Ovary (tissue), 9 donors: Measurements from ENCODE around the gene H2BK1. TPM values are rescaled to one million over a fixed set of nuclear protein-coding genes. Genes with fewer than 3 reads are reported as not detected.
A peak's percentile ranks its signal among the peaks of the same experiment; 100 is the strongest.

Source experiments
- DNase-seq, 5 donors: peaks; one replicate each; pipeline ENCODE4 v3.0.0-alpha.2; 2019 to 2020
- H3K27ac ChIP-seq, 2 donors: fragments of 200-600 bp; one replicate each; pipeline versions ENCODE4 v1.5.1 to v1.8.0; 2019 to 2022
- H3K27me3 ChIP-seq: fragments of 200-600 bp; one replicate; pipeline ENCODE4 v1.8.0; 2022
- H3K36me3 ChIP-seq: fragments of 200-600 bp; sonication (generic); one replicate; pipeline ENCODE4 v1.5.1; 2019
- H3K4me1 ChIP-seq: one replicate; pipeline ENCODE4 v1.8.1; 2013; ENCODE audit warnings: mild to moderate bottlenecking, moderate library complexity; ENCODE audit not compliant: insufficient read depth
- H3K4me3 ChIP-seq: fragments of 200-600 bp; sonication (generic); one replicate; pipeline ENCODE4 v1.5.1; 2017
- H3K9me3 ChIP-seq, 2 donors: fragments of 200-600 bp in 1 of 2; sonication (generic) in 1 of 2; one replicate each; pipeline versions ENCODE4 v1.5.1 to v1.8.1; 2013 to 2019; ENCODE audit warnings: mild to moderate bottlenecking in 1 of 2, moderate library complexity in 1 of 2
- EP300 ChIP-seq: sonication (generic); formaldehyde crosslinking; IDR thresholded peaks from one replicate; pipeline ENCODE4 v1.6.1; 2017; ENCODE audit warnings: antibody characterized with exemption
- POLR2A ChIP-seq: fragments of 450-650 bp; IDR thresholded peaks from one replicate; pipeline ENCODE4 v1.6.1; 2017; ENCODE audit warnings: antibody characterized with exemption, mild to moderate bottlenecking, moderate library complexity
- WGBS, 3 donors: extraction: QIAGEN DNeasy Blood & Tissue Kit in 1 of 3; methylation state at CpG; one replicate each; pipeline versions ENCODE4 v1.1.5 to v1.1.7; 2013 to 2017; 5-methylcytosine and 5-hydroxymethylcytosine counted together
- intact Hi-C, 4 donors: fragments of 100-400 bp; cut with DNase I; formaldehyde crosslinking; loops; one replicate each; pipeline versions ENCODE4 v1.11.0 to v1.15.1; 2022 to 2023
- polyA plus RNA-seq, 2 donors: library from polyadenylated mRNA; stranded (reverse); fragments of 200-250 nt in 1 of 2; fragments of 350-450 nt in 1 of 2; fragmentation: Illumina TruSeq in 1 of 2; extraction: RNeasy Lipid Tissue Mini Kit (QIAGEN cat#74804) in 1 of 2; gene quantifications; one replicate each; pipeline ENCODE4 v1.2.3, GENCODE V29; 2013 to 2014
- total RNA-seq, 7 donors: library from RNA; depleted of rRNA in 2 of 7; stranded (reverse); fragments of >200 nt in 2 of 7; fragmentation: NEBNext Ultra II Directional in 3 of 7; extraction: Animal tissue kit (Norgen Biotek cat#: 25700) in 3 of 7; gene quantifications; one replicate each; pipeline versions ENCODE4 v1.1.0 to v1.2.4, GENCODE V29; 2016 to 2023
- TF ChIP-seq, protein P1 (sequence below), 3 donors: fragments of 450-650 bp in 2 of 3; fragments of 200-600 bp in 1 of 3; IDR thresholded peaks; one replicate each; pipeline versions ENCODE4 v1.5.1 to v1.8.0; 2016 to 2022; ENCODE audit warnings: antibody characterized with exemption in 3 of 3, mild to moderate bottlenecking in 1 of 3
- donor health status: DM: no; HTN: no; CAD: no; lungs with moderate emphysema.
- donor health status: DM: no; HTN: no; CAD: no.
- donor health status: Bipolar disorder and iron deficiency.
- donor health status: DM: yes; HTN: yes; CAD: no.
- donor health status: DM: no; HTN: no; CAD: no.
- donor health status: DM: yes; HTN: yes; CAD: no.

H2BK1 gene
- total and polyA plus RNA-seq, 9 donors = 0.36 to 1.3 (median 1.0) TPM; not detected in 5

DNA sequence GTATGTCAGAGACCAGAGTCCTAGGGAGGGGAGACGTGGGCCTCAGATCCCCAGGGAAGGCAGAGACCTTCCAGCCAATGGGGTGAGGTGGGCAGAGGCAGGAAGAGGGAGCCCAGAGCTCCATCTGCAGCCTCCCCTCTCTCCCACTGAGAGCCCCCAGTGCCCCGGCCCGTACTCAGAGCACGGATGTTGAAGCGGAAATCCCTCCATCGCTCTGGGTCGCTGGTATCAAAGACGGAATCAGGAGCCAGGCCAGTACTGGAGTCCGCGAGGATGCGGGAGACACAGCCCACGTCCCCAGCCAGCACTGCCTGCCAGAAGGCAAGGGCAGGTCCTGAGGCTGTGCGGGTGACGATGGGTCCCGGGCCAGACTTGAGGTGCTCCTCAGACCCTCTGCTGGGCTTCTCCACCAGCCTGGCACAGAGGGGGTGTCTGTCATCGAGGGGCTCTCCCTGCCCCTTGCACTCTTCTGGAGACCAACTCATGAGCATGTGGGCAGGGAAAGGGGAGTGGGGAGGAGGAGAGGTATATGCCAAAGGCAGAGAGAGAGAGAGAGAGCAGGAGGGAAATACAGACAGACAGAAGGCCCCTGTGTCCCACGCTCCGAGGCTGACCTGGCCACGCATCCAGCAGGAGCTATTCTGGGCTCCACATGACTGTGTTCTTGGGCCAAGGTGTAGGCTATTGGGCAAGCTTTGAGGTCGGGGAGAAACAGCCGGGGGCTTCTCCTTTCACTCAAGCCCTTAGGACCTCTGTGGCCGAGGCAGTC lies 23.5 kb downstream of the H2BK1 start, which contains the start of gene ASB10:
Gene ASB10 (minus strand): TSS at position 611 of the 769 bp plus-strand sequence. CDS start 120 bp downstream, at position 491.
- no peaks in the 10 kb centered on the region for H3K9me3 ChIP-seq
- DNase-seq = no peak
- 65 to 70% (median 69%) methylated on average over 22 of the region's 22 CpGs for WGBS, 3 donors
- no peak within 1 kb of the TSS for H3K4me3 ChIP-seq
- no peaks in the 10 kb centered on the region for H3K27me3 ChIP-seq
- intact Hi-C loops = no loop called here
- no peaks in the 10 kb centered on the region for H3K36me3 ChIP-seq
- TF ChIP-seq, protein P1, sequence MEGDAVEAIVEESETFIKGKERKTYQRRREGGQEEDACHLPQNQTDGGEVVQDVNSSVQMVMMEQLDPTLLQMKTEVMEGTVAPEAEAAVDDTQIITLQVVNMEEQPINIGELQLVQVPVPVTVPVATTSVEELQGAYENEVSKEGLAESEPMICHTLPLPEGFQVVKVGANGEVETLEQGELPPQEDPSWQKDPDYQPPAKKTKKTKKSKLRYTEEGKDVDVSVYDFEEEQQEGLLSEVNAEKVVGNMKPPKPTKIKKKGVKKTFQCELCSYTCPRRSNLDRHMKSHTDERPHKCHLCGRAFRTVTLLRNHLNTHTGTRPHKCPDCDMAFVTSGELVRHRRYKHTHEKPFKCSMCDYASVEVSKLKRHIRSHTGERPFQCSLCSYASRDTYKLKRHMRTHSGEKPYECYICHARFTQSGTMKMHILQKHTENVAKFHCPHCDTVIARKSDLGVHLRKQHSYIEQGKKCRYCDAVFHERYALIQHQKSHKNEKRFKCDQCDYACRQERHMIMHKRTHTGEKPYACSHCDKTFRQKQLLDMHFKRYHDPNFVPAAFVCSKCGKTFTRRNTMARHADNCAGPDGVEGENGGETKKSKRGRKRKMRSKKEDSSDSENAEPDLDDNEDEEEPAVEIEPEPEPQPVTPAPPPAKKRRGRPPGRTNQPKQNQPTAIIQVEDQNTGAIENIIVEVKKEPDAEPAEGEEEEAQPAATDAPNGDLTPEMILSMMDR (IDR thresholded peaks at IDR 0.05) = no peak
- TF ChIP-seq EP300 = no peak
- no peak for TF ChIP-seq POLR2A
- no peak within 1 kb of the TSS for H3K27ac ChIP-seq
- H3K4me1 ChIP-seq = no peaks in the 10 kb centered on the region

DNA sequence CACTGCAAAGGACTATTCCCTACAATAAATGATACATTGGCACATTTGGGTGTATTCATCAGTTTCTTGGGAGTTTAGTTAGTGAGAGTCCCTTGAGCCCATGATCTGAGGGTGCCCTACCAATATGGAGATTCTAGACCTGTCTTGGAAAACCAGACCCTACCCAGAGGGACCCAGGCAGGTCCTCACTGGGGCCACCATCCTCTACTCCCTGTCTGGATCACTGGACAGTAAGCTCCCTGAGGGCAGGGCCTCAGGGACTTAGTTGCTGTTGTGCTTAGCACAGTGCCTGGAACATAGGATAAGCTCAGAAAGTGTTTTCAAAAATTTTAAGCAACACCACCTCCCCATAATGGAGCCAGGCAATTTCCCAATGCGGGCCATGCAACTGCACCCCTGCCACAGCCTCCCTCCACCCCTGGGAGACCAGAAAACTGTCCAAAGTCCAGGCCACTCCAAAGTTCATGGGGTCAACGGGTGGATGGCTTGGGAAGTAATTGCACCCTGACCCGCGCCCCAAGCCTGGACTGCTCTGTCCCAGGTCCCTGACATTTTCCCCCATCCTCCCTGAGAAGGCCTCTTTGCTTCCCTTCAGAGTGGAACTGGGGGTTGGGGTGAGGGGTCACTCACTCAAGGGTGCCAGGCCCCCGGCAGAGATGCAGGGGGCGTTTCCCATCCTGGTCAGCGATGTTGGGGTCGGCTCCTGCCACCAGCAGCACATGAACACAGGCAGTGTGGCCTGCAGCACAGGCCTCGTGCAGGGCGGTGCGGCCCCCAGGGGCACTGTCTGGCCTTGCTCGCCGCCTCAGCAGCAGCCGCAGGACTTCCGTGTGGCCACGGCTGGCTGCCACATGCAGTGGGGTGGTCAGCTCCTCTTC lies 24.3 kb downstream of the H2BK1 start:
- DNase-seq = peak in 1 of 5 donors; percentile 13
- intact Hi-C loops = no loop called here
- H3K27ac ChIP-seq = no peak overlapping the region
- 78 to 85% (median 83%) methylated on average over 8 to 16 of the region's 16 CpGs for WGBS, 3 donors
- TF ChIP-seq, protein P1 (IDR thresholded peaks at IDR 0.05) = no peak
- no peak for TF ChIP-seq POLR2A
- TF ChIP-seq EP300 = no peak
- no peaks in the 10 kb centered on the region for H3K9me3 ChIP-seq
- no peaks in the 10 kb centered on the region for H3K27me3 ChIP-seq
- H3K4me1 ChIP-seq = no peaks in the 10 kb centered on the region
- H3K4me3 ChIP-seq = no peak overlapping the region
- H3K36me3 ChIP-seq = no peaks in the 10 kb centered on the region

DNA sequence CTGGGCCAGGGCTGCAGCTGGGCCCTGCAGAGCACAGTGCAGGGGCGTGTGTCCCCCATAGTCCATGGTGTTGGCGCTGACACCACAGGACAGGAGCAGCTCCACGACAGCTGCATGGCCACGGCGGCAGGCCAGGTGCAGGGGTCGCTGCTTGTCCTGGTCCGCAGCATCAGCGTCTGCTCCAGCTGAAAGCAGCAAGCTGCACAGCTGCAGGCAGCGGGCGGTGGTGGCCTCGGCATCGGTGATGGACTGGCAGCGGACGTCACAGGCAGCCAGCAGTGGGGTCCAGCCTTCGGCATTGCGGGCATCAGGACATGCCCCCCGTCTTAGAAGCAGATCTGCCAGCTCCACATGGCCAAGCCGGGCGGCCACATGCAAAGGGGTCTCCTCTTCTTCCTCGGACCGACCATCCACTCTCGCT lies 29.3 kb downstream of the H2BK1 start:
- TF ChIP-seq, protein P1 (IDR thresholded peaks at IDR 0.05) = no peak
- TF ChIP-seq POLR2A (no peak), EP300 (no peak)
- 62 to 80% (median 70%) methylated on average over 18 to 22 of the region's 22 CpGs for WGBS, 3 donors
- Histone ChIP-seq H3K4me3 (no peak overlapping the region), H3K27me3 (no peaks in the 10 kb centered on the region), H3K36me3 (no peaks in the 10 kb centered on the region), H3K4me1 (no peaks in the 10 kb centered on the region), H3K9me3 (no peaks in the 10 kb centered on the region), H3K27ac (no peak overlapping the region)
- intact Hi-C loops = no loop called here
- no peak for DNase-seq

DNA sequence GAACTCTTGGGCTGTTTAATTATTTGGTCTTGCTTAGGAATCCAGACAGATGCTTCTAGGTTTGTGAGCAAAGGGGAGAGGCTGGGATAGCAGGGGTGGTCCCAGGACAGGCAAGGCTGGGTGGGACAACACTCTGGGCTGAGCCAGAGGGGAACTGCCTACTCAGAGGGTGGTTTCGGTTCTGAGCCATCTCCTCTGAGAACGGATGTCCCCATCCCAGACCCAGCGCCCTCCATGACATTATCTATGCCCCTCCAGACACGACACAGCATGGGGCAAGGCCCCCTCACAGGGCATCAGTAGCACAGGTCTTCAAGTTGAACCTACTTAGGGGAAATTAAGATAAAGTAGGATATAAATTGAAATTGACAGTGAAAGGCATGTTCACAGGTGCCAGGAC lies 30.3 kb downstream of the H2BK1 start:
- DNase-seq = no peak
- H3K4me1 ChIP-seq = no peaks in the 10 kb centered on the region
- no peak overlapping the region for H3K27ac ChIP-seq
- H3K36me3 ChIP-seq = no peaks in the 10 kb centered on the region
- TF ChIP-seq EP300 = no peak
- intact Hi-C loops = loop anchor here in 1 of 4 donors (5.0 kb wide), 1 partner anchor 53 kb away; no protein-coding TSS in a partner anchor
- H3K9me3 ChIP-seq = no peaks in the 10 kb centered on the region
- H3K4me3 ChIP-seq = no peak overlapping the region
- 72 to 75% (median 74%) methylated on average over 4 of the region's 4 CpGs for WGBS, 3 donors
- H3K27me3 ChIP-seq = no peaks in the 10 kb centered on the region
